ENCODE results near the gene SLC1A2.

Gene SLC1A2

GRCh38 chr11:35214226-35214770, 205.1 kb downstream of the SLC1A2 start:
- no peak for DNase-seq

DNA sequence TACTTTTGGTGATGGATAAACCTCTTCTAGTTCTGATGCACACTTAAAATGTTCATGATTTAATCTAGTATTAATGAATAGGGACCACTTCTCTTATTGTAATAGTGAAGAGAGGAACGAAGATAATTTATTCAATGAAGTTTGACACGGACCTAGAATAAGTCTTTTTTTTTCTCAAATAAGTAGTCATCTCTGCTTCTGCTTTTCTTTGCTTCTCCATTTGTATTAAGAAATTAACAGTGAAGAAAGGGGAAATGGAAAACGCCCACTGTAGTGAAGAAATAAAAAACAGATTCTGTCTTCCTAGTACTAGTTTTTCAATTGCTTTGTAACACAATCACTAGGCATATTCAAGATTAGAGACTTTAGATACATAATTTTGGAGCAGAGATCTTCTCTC, 207.4 kb downstream of the SLC1A2 start:
- DNase-seq = no peak

DNA sequence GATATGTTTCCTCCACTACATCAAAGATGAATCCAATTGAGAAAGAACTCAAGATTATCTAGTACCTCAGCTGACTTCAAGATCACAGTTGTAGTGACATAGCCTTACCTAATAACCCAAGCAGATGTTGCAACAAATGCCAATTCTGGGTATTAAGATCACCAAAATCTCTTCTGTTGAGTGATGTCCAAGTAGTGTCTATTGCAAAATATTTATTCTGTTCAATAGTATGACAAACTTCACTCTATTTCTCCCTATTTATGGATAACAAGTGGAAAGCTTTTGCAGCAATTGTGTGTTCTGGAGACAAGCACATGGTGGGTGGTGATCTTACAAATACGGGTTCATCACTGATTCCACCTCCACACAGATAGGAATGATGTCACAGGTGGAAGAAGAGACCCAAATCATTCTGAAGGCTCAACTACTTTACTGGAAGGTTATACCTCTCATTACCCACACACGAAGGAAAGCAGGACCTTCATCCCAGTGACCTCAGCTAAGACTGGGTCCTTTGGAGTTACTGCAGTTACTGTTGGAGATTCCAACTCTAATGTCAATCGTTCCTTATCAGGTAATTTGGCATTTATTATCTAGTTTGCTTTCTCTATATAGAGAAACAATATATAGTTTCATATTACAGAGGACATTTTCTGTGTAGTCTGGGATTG, 208.3 kb downstream of the SLC1A2 start:
- no peak for DNase-seq

- no peak for DNase-seq
These were observed 210.6 kb downstream of the SLC1A2 start for GRCh38 chr11:35208795-35209194.

DNA sequence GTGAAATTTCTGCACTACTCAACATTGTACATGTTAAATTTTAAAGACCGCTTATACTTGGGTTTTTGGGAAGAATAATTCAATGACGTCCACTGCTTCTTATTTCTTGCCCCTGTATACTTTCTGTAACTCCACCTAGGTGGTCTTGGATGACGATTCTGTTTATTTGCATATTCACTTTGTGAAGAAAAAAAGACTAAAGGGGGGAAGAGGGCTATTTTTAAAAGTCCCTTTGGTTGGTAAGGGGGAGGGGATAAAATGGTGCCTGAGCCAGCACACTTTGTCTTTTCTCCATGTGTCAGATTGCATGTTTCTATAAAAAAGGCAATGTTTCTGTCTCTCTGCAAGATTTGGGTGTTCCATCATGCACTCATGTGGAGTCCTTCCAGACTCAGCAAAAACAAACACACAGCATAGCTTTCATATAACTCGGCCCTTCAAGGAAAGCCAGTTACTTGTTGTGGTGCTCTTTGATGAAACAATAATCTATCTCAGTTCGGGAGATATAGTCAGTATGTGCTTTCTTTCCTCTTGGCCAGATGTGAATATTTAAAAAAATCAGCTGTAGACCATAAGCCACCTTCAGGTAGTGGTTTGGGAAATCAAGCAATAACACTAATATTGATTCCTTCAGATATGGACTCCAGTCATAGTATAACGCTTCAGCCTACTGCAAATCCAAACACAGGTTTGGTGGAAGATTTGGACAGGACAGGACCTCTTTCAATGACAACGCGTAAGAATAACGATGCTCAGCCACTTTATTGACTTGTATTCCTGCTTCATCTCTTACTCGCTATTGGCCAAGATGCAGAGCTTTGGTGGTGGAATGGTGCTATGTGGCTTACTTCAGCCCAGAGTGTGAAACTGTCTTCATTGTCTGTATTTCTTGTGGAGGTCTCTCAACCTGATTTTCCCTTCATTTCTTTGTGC, 211.6 kb downstream of the SLC1A2 start:
- no peak for DNase-seq

- no peak for DNase-seq
These were observed 212.7 kb downstream of the SLC1A2 start for GRCh38 chr11:35206616-35207015.

DNA sequence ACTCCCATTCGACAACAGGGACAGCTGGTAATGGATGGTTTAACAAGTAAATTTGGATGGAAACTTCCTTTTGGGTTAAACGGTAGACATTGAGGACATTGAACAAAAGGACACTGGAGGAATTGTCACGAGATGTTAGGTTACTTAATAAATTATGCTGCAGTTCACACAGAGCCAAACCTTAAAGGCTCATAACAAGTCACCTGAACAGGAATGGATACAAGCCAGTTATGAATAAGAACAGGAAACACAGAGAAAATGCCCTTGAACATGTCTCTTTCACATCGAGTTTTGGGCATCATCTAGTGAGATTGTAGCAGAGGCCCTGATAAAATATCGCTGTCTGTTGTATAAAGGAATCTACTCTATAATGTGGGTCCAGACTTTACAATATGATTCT, 214.7 kb downstream of the SLC1A2 start:
- DNase-seq = no peak
